OCI-LY7 (cell line): Measurements from ENCODE around the gene CD3E. TPM values are rescaled to one million over a fixed set of nuclear protein-coding genes. Genes with fewer than 3 reads are reported as not detected.

Source experiments
- BruUV-seq: library from RNA; stranded (reverse); fragments of 400-500 nt; replicated peaks from 2 replicates; lab custom pipeline; 2021; lab: Mats Ljungman, UMichigan
- CTCF ChIA-PET: fragments of 300-600 bp; sonication (Branson Sonifier 250); formaldehyde crosslinking; loops from one replicate; lab custom pipeline; 2022; ENCODE audit warnings: antibody characterized with exemption; ENCODE audit not compliant: unreplicated experiment; lab: Charles Lee
- POLR2A ChIA-PET: fragments of 300-600 bp; sonication (Branson Sonifier 250); formaldehyde crosslinking; loops from one replicate; lab custom pipeline; 2022; ENCODE audit warnings: antibody characterized with exemption; lab: Charles Lee
- DNase-seq: peaks from one replicate; pipeline ENCODE4 v3.0.0-alpha.2; 2015; ENCODE audit warnings: low spot score
- H2AFZ ChIP-seq: fragments of 200-600 bp; sonication (generic), shearing (Covaris generic); 2 replicates; pipeline ENCODE4 v1.6.1; 2014; ENCODE audit warnings: mild to moderate bottlenecking, antibody characterized with exemption, low read length, moderate library complexity
- H3K27ac ChIP-seq: fragments of 200-600 bp; sonication (generic); 2 replicates; pipeline ENCODE4 v1.5.1; 2014; ENCODE audit warnings: mixed run types, low read depth, mild to moderate bottlenecking, moderate library complexity, low read length, inconsistent platforms; ENCODE audit not compliant: poor library complexity, severe bottlenecking
- H3K36me3 ChIP-seq: fragments of 200-600 bp; sonication (generic); 2 replicates; pipeline ENCODE4 v1.6.1; 2014; ENCODE audit warnings: mild to moderate bottlenecking, antibody characterized with exemption, low read length, moderate library complexity, mixed read lengths; ENCODE audit not compliant: insufficient read depth
- H3K4me1 ChIP-seq: fragments of 200-600 bp; sonication (generic); 2 replicates; pipeline ENCODE4 v1.5.1; 2014; ENCODE audit warnings: mild to moderate bottlenecking, low read length; ENCODE audit not compliant: insufficient read depth, poor library complexity, severe bottlenecking
- H3K4me2 ChIP-seq: fragments of 200-600 bp; sonication (generic); 2 replicates; pipeline ENCODE4 v1.6.1; 2014; ENCODE audit warnings: mild to moderate bottlenecking, low read length
- H3K4me3 ChIP-seq: fragments of 200-600 bp; sonication (generic); 2 replicates; pipeline ENCODE4 v1.5.1; 2014; ENCODE audit warnings: mild to moderate bottlenecking, low read depth, low read length; ENCODE audit not compliant: poor library complexity, severe bottlenecking
- H3K79me2 ChIP-seq: fragments of 200-600 bp; sonication (generic); 2 replicates; pipeline ENCODE4 v1.6.1; 2016; ENCODE audit warnings: low read depth, mild to moderate bottlenecking, low read length, moderate library complexity, mixed read lengths; ENCODE audit not compliant: insufficient read depth
- H3K9me2 ChIP-seq: fragments of 200-600 bp; sonication (generic); 2 replicates; pipeline ENCODE4 v1.6.1; 2016; ENCODE audit warnings: mild to moderate bottlenecking, low read length, mixed read lengths; ENCODE audit not compliant: insufficient read depth
- H3K9me3 ChIP-seq: fragments of 200-600 bp; sonication (generic); 2 replicates; pipeline ENCODE4 v1.6.1; 2014; ENCODE audit warnings: mild to moderate bottlenecking, mixed run types, low read length, mixed read lengths
- H4K20me1 ChIP-seq: fragments of 200-600 bp; sonication (generic); 2 replicates; pipeline ENCODE4 v1.6.1; 2014; ENCODE audit warnings: mild to moderate bottlenecking, antibody characterized with exemption, low read length, moderate library complexity, mixed read lengths; ENCODE audit not compliant: insufficient read depth
- CTCF ChIP-seq: fragments of 200-600 bp; sonication (generic); conservative IDR thresholded peaks from 2 replicates; pipeline ENCODE4 v1.5.1; 2014; ENCODE audit warnings: mild to moderate bottlenecking, antibody characterized with exemption, low read length, moderate library complexity, mixed read lengths
- EZH2phosphoT487 ChIP-seq: fragments of 200-600 bp; sonication (generic); IDR thresholded peaks from 2 replicates; pipeline ENCODE4 v1.6.1; 2018; ENCODE audit warnings: low read depth, borderline replicate concordance, mild to moderate bottlenecking, mixed run types, antibody characterized with exemption, low read length, moderate library complexity, mixed read lengths
- intact Hi-C: fragments of 100-400 bp; cut with micrococcal nuclease; formaldehyde crosslinking; loops from one replicate; pipeline ENCODE4 v1.10.0; 2022; ENCODE audit not compliant: unreplicated experiment
- total RNA-seq, 2 experiments: library from RNA; depleted of rRNA in 1 of 2; stranded (reverse); fragments of >200 nt in 1 of 2; shearing (Covaris generic) in 1 of 2; gene quantifications; 2 replicates each; pipeline ENCODE4 v1.2.3, GENCODE V29; 2014 to 2022

CD3E gene
- total RNA-seq, 2 experiments from 2014 or later = 1.7 TPM; not detected in 1

GRCh38 chr11:118340449-118340848 is 35.9 kb downstream of the CD3E start:
- H3K9me3 ChIP-seq = no peaks in the 10 kb centered on the region
- no peaks in the 10 kb centered on the region for H3K79me2 ChIP-seq
- H2AFZ ChIP-seq = no peak overlapping the region
- TF ChIP-seq EZH2phosphoT487 (no peak), CTCF (no peak)
- no peak overlapping the region for H3K4me3 ChIP-seq
- peaks cover 37% of the 10 kb centered on the region for H3K4me1 ChIP-seq
- BruUV-seq = no TSS peak
- no peaks in the 10 kb centered on the region for H4K20me1 ChIP-seq
- H3K27ac ChIP-seq = no peak overlapping the region
- ChIA-PET POLR2A (no interaction called here), CTCF (interaction anchor here (1.4 kb wide), 1 partner anchor 28 kb away, joined by 4 read pairs; no protein-coding TSS in a partner anchor)
- DNase-seq = no peak
- intact Hi-C loops = no loop called here
- H3K4me2 ChIP-seq = no peak overlapping the region
- H3K36me3 ChIP-seq = no peaks in the 10 kb centered on the region
- H3K9me2 ChIP-seq = no peaks in the 10 kb centered on the region; the same call in 1 of the 2 replicates

- TF ChIP-seq CTCF (no peak), EZH2phosphoT487 (no peak)
- H3K36me3 ChIP-seq = no peaks in the 10 kb centered on the region
- no peak overlapping the region for H2AFZ ChIP-seq
- no TSS peak for BruUV-seq
- intact Hi-C loops = no loop called here
- H3K9me2 ChIP-seq = no peaks in the 10 kb centered on the region
- H3K4me3 ChIP-seq = no peak overlapping the region
- no peaks in the 10 kb centered on the region for H3K79me2 ChIP-seq
- H4K20me1 ChIP-seq = no peaks in the 10 kb centered on the region
- H3K27ac ChIP-seq = no peak overlapping the region
- no peak for DNase-seq
- no peaks in the 10 kb centered on the region for H3K9me3 ChIP-seq
- H3K4me2 ChIP-seq = no peak overlapping the region
- POLR2A ChIA-PET = no interaction called here
- H3K4me1 ChIP-seq = peaks cover 43% of the 10 kb centered on the region
- CTCF ChIA-PET = no interaction called here
Measured at GRCh38 chr11:118341261-118341660, 36.7 kb downstream of the CD3E start.

- intact Hi-C loops = no loop called here
- BruUV-seq = no TSS peak
- Histone ChIP-seq H3K79me2 (no peaks in the 10 kb centered on the region), H3K4me3 (no peak overlapping the region), H3K9me2 (no peaks in the 10 kb centered on the region), H3K36me3 (no peaks in the 10 kb centered on the region), H3K4me2 (no peak overlapping the region), H3K27ac (no peak overlapping the region), H4K20me1 (no peaks in the 10 kb centered on the region), H3K9me3 (no peaks in the 10 kb centered on the region), H3K4me1 (peaks cover 43% of the 10 kb centered on the region), H2AFZ (no peak overlapping the region)
- no peak for DNase-seq
- CTCF ChIA-PET = no interaction called here
- TF ChIP-seq EZH2phosphoT487 = no peak
- no peak for TF ChIP-seq CTCF
- POLR2A ChIA-PET = interaction anchor here (0.7 to 1.2 kb wide), 2 partner anchors 31 to 41 kb away, joined by 3 to 4 read pairs; no protein-coding TSS in a partner anchor
Measured at GRCh38 chr11:118341815-118342489, 37.4 kb downstream of the CD3E start.
